Osteoblast (primary cell): ENCODE measurements around the gene MSANTD3. TPM values are rescaled to one million over a fixed set of nuclear protein-coding genes. Genes with fewer than 3 reads are reported as not detected.

ENCODE experiments used
- DNase-seq: peaks from one replicate; pipeline ENCODE4 v3.0.0; 2011; ENCODE audit warnings: low spot score, mixed read lengths; ENCODE audit not compliant: insufficient read length; ENCODE audit errors: missing footprints
- H2AFZ ChIP-seq: 2 replicates; pipeline ENCODE4 v1.6.0; 2011; ENCODE audit warnings: mild to moderate bottlenecking, low read length
- H3K27ac ChIP-seq: 2 replicates; pipeline ENCODE4 v1.5.1; 2011; ENCODE audit warnings: mild to moderate bottlenecking, low read depth, low read length, moderate library complexity
- H3K27me3 ChIP-seq: 2 replicates; pipeline ENCODE4 v1.6.0; 2012; ENCODE audit warnings: mild to moderate bottlenecking, control low read depth, inconsistent platforms, low read length, moderate library complexity; ENCODE audit not compliant: insufficient read depth
- H3K36me3 ChIP-seq: 2 replicates; pipeline ENCODE4 v1.5.1; 2011; ENCODE audit warnings: mild to moderate bottlenecking, low read length, control low read depth, moderate library complexity; ENCODE audit not compliant: insufficient read depth
- H3K4me1 ChIP-seq: 2 replicates; pipeline ENCODE4 v1.5.1; 2011; ENCODE audit warnings: mild to moderate bottlenecking, low read length, control low read depth, moderate library complexity; ENCODE audit not compliant: insufficient read depth
- H3K4me2 ChIP-seq: 2 replicates; pipeline ENCODE4 v1.6.0; 2011; ENCODE audit warnings: mild to moderate bottlenecking, low read length; ENCODE audit not compliant: insufficient read depth
- H3K4me3 ChIP-seq: fragments of 200-600 bp; sonication (generic); 3 replicates; pipeline ENCODE4 v1.5.1; 2012; ENCODE audit warnings: mild to moderate bottlenecking, low read length, inconsistent platforms; ENCODE audit not compliant: insufficient read depth
- H3K79me2 ChIP-seq: 2 replicates; pipeline ENCODE4 v1.6.0; 2012; ENCODE audit warnings: mild to moderate bottlenecking, low read length, control low read depth, inconsistent platforms; ENCODE audit not compliant: insufficient read depth
- H3K9me3 ChIP-seq: 2 replicates; pipeline ENCODE4 v1.5.1; 2011; ENCODE audit warnings: low read depth, low read length, control low read depth
- H4K20me1 ChIP-seq: 2 replicates; pipeline ENCODE4 v1.6.0; 2012; ENCODE audit warnings: mild to moderate bottlenecking, low read length, control low read depth; ENCODE audit not compliant: insufficient read depth
- total RNA-seq: library from RNA; depleted of rRNA; stranded (reverse); fragments of >200 nt; gene quantifications from 2 replicates; pipeline ENCODE4 v1.2.3, GENCODE V29; 2012
- TF ChIP-seq, protein P1 (sequence below): IDR thresholded peaks from 2 replicates; pipeline ENCODE4 v1.5.1; 2011; ENCODE audit warnings: mild to moderate bottlenecking, low read depth, low read length, moderate library complexity; ENCODE audit errors: extremely low read depth

MSANTD3 gene
- total RNA-seq, 1 donor = 67.3 TPM

GRCh38 chr9:100465761-100466160 is 38.8 kb downstream of the MSANTD3 start:
- Histone ChIP-seq H2AFZ (no peak overlapping the region), H3K9me3 (no peaks in the 10 kb centered on the region), H4K20me1 (no peaks in the 10 kb centered on the region), H3K79me2 (no peaks in the 10 kb centered on the region), H3K4me3 (no peak overlapping the region), H3K27me3 (no peaks in the 10 kb centered on the region), H3K4me1 (no peaks in the 10 kb centered on the region), H3K36me3 (no peaks in the 10 kb centered on the region), H3K27ac (no peak overlapping the region), H3K4me2 (no peak overlapping the region)
- peak; percentile 68 for DNase-seq
- TF ChIP-seq, protein P1, sequence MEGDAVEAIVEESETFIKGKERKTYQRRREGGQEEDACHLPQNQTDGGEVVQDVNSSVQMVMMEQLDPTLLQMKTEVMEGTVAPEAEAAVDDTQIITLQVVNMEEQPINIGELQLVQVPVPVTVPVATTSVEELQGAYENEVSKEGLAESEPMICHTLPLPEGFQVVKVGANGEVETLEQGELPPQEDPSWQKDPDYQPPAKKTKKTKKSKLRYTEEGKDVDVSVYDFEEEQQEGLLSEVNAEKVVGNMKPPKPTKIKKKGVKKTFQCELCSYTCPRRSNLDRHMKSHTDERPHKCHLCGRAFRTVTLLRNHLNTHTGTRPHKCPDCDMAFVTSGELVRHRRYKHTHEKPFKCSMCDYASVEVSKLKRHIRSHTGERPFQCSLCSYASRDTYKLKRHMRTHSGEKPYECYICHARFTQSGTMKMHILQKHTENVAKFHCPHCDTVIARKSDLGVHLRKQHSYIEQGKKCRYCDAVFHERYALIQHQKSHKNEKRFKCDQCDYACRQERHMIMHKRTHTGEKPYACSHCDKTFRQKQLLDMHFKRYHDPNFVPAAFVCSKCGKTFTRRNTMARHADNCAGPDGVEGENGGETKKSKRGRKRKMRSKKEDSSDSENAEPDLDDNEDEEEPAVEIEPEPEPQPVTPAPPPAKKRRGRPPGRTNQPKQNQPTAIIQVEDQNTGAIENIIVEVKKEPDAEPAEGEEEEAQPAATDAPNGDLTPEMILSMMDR = no peak

- Histone ChIP-seq H3K79me2 (no peaks in the 10 kb centered on the region), H3K4me1 (no peaks in the 10 kb centered on the region), H2AFZ (no peak overlapping the region), H4K20me1 (no peaks in the 10 kb centered on the region), H3K27ac (no peak overlapping the region), H3K27me3 (no peaks in the 10 kb centered on the region), H3K36me3 (no peaks in the 10 kb centered on the region), H3K4me2 (no peak overlapping the region), H3K9me3 (no peaks in the 10 kb centered on the region), H3K4me3 (no peak overlapping the region)
- TF ChIP-seq, protein P1 = no peak
- DNase-seq = no peak
Observed at GRCh38 chr9:100466171-100466828, 39.4 kb downstream of the MSANTD3 start.

- H3K79me2 ChIP-seq = no peaks in the 10 kb centered on the region
- DNase-seq = no peak
- TF ChIP-seq, protein P1 = no peak
- H4K20me1 ChIP-seq = no peaks in the 10 kb centered on the region
- H3K36me3 ChIP-seq = no peaks in the 10 kb centered on the region
- no peaks in the 10 kb centered on the region for H3K4me1 ChIP-seq
- no peaks in the 10 kb centered on the region for H3K9me3 ChIP-seq
- H3K4me3 ChIP-seq = no peak overlapping the region
- no peak overlapping the region for H3K4me2 ChIP-seq
- no peak overlapping the region for H2AFZ ChIP-seq
- H3K27me3 ChIP-seq = no peaks in the 10 kb centered on the region
- H3K27ac ChIP-seq = no peak overlapping the region
Observed at GRCh38 chr9:100466829-100467221, 39.9 kb downstream of the MSANTD3 start.

DNA sequence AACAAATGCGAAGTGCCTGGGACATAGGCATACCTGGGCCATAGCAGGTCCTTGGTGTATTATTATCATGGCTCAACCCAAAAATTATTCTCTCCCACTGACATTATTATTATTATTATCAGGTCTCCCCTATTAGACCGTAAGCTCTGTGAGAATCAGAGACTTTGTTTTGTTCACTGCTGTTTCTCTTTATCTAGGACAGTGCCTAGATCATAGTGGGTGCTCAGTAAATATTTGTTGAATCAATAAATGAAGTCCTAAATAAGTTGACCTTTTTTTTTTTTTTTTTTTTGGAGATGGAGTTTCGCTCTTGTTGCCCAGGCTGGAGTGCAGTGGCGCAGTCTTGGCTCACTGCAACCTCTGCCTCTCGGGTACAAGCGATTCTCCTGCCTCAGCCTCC is 41.1 kb downstream of the MSANTD3 start:
- TF ChIP-seq, protein P1 = no peak
- no peaks in the 10 kb centered on the region for H3K4me1 ChIP-seq
- H4K20me1 ChIP-seq = no peaks in the 10 kb centered on the region
- no peak for DNase-seq
- H3K4me2 ChIP-seq = no peak overlapping the region
- H2AFZ ChIP-seq = no peak overlapping the region
- H3K36me3 ChIP-seq = no peaks in the 10 kb centered on the region
- H3K4me3 ChIP-seq = no peak overlapping the region
- H3K27ac ChIP-seq = no peak overlapping the region
- no peaks in the 10 kb centered on the region for H3K79me2 ChIP-seq
- H3K27me3 ChIP-seq = no peaks in the 10 kb centered on the region
- no peaks in the 10 kb centered on the region for H3K9me3 ChIP-seq
